HG03135 (cell line): ENCODE results near the gene WFIKKN1.

Source experiments
- ATAC-seq: cut with Tn5 transposase; IDR thresholded peaks from one replicate; pipeline ENCODE4 v1.9.1; 2021; ENCODE audit warnings: mild to moderate bottlenecking, moderate library complexity; ENCODE audit not compliant: unreplicated experiment

The WFIKKN1 gene

GRCh38 chr16:630815-631405, at the start of gene WFIKKN1:
WFIKKN1 (plus strand) TSS chr16:630985; CDS start chr16:631254, 269 bp downstream.
- no peak for ATAC-seq

GRCh38 chr16:582218-582613, 48.6 kb upstream of the WFIKKN1 start:
- no peak for ATAC-seq

GRCh38 chr16:582614-583331, 48.0 kb upstream of the WFIKKN1 start:
- ATAC-seq = no peak

GRCh38 chr16:583470-583814, 47.3 kb upstream of the WFIKKN1 start:
- ATAC-seq = no peak

- no peak for ATAC-seq
These were observed 46.8 kb upstream of the WFIKKN1 start for GRCh38 chr16:583815-584591.

GRCh38 chr16:585351-585750, 45.4 kb upstream of the WFIKKN1 start:
- ATAC-seq = no peak

GRCh38 chr16:586047-586644, 44.6 kb upstream of the WFIKKN1 start:
- no peak for ATAC-seq

- ATAC-seq = no peak
These were observed 43.9 kb upstream of the WFIKKN1 start for GRCh38 chr16:586645-587590.

GRCh38 chr16:588639-588888, 42.2 kb upstream of the WFIKKN1 start:
- ATAC-seq = peak; percentile 21

- peak; percentile 72 for ATAC-seq
These were observed 41.7 kb upstream of the WFIKKN1 start for GRCh38 chr16:588889-589657.

GRCh38 chr16:589658-590187, 41.1 kb upstream of the WFIKKN1 start, which contains the start of gene RAB40C:
RAB40C (plus strand) TSS chr16:590066; CDS start chr16:590292, 226 bp downstream.
- ATAC-seq = peak; percentile 71

GRCh38 chr16:590188-590814, 40.5 kb upstream of the WFIKKN1 start:
- peak; percentile 1 for ATAC-seq

- ATAC-seq = no peak
These were observed 40.0 kb upstream of the WFIKKN1 start for GRCh38 chr16:590815-591200.

- no peak for ATAC-seq
These were observed 39.6 kb upstream of the WFIKKN1 start for GRCh38 chr16:591231-591630.

- no peak for ATAC-seq
These were observed 38.8 kb upstream of the WFIKKN1 start for GRCh38 chr16:591892-592517.

GRCh38 chr16:592518-593306, 38.1 kb upstream of the WFIKKN1 start:
- no peak for ATAC-seq

GRCh38 chr16:593406-593805, 37.4 kb upstream of the WFIKKN1 start:
- ATAC-seq = no peak

GRCh38 chr16:593807-594206, 37.0 kb upstream of the WFIKKN1 start:
- ATAC-seq = no peak
